GM21447 (cell line): ENCODE data around the gene C19orf47.
"Not testable (repeated sequence)": the region's sequence is repeated elsewhere in the genome, so short reads cannot be mapped to it uniquely, and the experiment has no call there.

Experiments
- ATAC-seq: cut with Tn5 transposase; IDR thresholded peaks from one replicate; pipeline ENCODE4 v1.9.1; 2021; ENCODE audit not compliant: unreplicated experiment

C19orf47 gene

DNA sequence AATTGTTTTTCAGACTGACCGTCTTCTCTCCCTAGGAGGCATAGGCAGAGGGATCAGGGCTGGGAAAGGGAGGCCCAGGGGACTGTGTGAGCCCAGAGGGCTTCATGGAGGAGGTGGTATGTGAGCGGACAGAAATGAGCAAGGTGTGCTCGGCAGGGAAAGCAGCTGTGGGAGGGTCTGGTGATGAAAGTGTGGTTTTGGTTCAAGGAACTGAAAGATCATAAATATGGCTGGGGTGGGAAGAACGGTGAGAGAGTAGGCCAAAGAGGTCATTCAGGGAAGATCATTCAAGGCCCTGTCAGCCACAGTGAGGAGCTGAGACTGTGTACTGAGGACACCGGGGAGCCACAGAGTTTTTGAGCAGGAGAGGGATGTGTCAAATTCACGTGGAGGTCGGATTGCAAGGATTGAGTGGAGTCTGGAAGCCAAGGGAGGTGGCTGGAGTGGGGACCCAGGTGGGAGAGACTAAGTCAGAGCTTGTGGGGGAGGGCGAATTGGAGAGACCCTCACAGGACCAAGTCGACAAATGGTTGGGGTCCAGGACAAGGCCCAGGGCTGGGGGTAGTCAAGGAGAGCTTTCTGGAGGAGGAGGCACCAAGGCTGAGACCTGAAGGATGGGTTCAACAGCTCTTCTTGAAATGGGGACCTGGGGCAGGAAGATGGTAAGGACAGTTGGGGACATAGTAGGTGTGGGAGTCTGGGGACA, 7.9 kb upstream of the C19orf47 start:
- no peak for ATAC-seq

DNA sequence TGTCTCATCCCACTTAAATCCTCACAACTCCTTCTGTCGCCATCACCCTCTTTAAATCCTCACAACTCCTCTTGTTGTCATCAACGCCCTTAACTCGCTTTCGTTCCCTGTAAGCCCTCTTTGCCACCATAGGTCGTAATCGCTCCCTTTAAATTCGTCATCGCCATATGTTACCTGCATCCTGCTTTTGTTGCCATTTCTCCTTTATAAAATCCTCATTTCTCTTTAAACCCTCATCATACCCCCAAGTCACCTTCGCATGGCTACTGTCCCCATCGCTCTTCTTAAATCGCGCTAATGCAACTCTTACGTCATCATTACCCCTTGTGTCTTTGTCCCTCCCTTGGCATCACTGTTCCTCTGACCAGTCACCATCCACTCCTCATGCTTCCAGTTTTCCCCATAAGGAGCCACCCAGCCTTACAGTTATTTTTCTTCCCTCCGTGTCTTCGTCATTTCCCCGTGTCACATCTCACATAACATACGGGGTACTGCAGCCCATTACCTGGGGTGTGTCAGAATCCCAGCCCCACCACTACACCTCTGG, 837 bp upstream of the C19orf47 start:
- ATAC-seq: no peak

DNA sequence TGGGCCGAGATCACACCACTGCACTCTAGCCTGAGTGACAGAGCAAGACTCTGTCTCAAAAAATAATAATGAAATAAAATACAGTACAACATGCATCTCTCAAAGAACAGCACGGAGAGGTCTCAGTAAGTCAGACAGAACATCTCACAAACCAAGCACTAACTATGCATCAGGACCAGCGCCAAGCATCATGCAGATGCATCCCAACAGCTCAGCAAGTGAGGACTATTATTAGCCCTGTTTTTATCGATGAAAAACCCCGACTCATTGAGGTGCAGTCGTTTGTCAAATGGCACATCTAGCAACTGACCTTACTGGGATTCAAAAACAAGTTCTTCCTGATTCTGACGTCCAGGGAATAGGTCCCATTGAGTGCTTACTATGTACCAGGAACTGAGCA, 3.8 kb downstream of the C19orf47 start:
- no peak for ATAC-seq

DNA sequence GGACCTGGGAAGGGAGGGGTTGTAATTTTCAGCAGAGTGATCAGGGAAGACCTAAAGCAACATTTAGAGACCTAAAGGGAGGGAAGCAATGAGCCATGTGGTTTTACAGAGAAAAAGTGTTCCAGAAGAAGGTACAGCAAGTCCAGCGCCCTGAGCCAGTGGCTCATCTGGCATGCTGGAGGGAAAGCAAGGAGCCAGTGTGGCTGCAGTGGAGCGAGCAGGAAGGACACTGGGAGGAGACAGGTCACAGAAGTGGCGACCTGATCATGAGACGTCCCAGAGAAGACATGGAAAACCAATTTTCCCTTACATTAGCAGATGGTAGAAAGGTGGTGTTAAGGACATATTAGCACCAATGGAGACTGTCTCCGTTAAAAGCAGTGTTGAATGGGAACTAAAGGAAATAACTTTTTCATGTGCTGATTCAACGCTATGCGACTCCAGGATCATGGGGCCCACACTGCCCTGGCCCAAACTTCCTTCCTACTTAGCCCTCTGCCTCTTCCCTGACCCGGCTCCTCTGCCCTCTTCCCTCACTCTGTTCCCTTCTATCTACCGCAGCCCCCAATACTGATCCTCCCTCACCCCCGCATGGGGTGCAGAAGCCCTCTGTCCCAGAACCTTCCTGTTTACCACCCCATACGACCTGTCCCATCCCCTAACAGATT, 5.4 kb downstream of the C19orf47 start:
- ATAC-seq: no peak

DNA sequence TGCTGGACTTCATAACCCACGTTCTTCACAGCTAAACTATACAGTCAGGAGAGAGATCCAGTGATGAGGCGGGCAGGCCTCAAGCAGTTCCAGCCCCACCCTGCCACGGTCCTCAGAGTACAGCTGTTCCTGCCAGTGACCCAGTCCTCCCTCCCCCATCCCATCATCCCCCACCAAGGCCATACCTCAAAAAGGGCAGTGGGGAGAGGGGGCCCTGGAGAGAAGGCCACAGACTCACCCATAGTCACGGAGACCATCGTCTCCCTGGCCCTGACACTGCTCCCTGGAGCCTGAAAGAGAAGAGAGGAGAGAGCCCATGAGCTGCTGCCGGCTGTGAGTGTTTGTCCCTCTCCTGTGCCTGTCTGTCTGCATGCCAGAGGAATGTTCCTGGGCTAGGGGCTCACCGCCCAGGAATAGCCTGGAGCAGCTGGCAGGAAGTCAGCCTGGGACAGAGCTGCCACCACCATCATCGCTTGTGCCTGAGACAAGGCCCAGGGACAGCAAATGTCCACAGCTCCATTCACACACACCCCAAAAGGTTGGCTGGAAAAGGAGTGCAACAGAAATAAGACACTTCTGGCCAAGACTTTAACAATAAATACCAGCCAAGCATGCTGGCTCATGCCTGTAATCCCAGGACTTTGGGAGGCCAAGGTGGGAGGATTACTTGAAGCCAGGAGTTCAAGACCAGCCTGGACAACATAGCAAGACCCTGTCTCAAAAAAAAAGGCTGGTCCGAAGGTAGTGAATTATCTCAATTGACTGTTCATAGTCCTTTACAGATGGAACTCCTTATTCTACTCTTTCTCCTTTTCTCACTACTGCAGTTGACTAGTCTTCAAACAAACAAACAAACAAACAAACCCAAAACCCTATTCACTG, 6.4 kb downstream of the C19orf47 start:
- ATAC-seq: no peak

DNA sequence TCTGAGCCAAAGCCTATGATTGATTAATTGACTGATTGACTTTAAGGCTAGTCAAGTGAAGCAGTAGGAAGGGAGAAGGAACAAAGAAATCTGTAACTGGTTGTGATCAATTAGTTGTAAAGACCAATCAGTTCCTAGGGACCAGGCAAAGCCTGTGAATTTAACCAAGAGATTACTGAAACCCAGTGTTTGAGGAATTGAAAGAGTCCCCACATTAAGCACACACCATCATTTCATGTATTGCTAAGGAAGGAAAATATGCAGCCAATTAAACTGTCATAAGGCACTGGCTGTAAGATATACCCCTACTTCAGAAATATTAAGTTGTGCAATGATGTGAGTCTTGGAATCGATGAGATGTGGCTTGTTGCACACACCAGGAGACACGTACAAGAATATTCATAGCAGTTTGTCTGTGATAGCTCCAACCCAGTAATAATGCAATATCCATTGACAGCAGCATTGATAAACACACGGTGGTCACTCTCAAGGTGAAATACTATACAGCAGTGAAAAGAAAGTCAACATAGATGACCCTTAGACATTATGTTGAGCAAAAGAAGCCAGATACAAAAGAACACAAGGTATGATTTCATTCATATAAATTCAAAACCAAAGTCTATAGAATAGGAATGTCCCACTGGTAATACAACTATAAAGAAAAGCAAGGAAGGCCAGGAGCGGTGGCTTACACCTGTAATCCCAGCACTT, 9.0 kb downstream of the C19orf47 start:
- ATAC-seq: no peak

DNA sequence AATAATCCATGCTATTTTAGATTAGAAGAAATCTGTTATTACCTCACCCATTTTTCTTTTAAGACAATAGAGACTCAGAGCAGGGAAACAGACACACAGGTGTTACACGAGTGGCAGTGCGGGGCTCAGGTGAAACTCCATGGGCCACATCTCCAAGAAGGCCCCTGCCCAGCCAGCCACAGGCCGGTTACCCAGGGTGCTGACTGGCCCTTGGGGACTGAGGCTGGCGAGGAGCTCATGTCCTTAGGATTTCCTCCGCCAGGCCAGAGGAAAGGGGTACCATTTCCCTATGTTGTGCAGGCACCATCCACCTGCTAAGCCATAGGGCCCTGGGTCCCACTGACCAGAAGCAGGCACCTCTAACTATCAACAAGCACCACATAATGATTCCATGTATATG, 10.6 kb downstream of the C19orf47 start:
- no peak for ATAC-seq

DNA sequence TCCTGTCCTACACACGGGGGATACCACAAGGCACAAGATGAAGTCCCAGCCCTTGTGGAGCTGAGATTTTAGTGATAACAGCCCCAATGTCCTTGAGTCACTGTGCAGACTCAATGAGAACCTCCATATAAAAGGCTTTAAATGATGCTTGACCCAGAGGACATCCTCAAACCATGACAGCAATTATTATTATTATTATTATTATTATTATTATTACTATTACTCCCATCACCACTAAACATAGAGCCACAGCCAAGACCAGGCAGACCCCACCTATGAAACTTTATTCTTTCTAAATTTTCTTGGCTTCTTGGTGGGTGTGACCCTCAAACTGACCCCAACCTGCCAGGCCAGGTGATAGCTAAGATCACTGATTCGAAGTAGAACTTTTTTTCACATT, 11.1 kb downstream of the C19orf47 start:
- no peak for ATAC-seq

DNA sequence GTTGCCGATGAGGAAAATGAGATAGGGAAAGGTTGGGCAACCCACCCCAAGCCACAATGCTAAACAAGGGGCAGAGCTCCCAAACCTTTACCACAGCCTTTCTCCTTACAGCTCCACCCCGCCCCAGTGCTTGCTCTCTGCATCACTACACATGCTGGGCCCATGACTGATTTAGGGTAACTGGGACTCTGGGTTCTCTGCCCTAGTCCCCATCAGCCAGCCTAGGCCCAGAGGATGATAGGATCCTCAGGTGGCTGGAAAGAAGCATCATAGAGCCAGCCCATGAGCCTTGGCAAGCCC, 11.6 kb downstream of the C19orf47 start:
- ATAC-seq: no peak

DNA sequence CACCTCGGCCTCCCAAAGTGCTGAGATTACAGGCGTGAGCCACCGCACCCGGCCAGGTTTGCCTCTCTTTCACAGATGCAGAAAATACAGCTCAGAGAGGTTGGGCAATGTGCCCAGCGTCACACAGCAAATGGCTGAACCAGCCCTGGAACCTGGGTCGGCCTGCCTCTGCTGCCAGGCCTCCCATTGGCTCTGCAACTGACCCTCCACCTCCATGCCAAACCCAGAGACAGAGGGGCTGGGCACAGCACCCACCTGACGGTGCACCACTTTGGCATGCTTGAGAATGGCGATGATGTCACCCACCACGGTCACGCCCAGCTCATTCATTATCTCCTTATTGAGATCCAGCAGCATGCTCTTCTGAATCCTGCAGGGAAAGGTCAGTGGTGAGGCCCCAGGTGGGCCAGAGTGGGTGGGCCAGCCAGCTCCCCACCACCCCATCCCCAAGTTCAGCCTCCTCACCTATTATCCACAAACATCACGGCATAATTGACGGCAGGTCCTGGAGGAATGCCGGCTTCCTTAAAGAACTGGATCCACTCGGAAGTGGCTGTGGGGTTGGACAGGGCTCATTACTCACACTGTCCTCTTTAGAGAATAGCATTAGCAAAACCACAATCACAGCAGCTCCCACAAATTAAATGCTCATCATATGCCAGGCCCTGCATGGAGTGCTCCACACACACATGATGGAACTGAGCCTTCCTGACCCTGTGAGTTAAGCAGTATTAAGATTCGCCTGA, 12.2 kb downstream of the C19orf47 start:
- no peak for ATAC-seq

DNA sequence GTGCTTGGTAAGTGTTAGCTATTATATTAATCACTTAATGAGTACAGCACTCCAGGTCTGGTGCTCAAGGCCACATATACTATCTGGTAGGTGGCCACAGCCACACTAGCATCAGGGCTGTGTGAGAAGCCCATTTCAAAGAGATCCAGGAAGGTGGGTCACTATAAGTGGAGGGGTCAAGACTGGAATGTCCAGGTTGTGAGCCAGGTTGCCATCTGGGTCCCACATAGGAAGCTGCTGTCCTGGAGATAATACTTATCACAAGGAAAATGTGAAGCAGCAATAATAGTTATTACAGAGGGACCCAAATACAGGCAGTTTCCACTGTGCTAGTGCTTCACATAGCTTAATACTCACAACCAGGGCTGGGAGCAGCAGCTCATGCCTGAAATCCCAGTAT, 13.1 kb downstream of the C19orf47 start:
- no peak for ATAC-seq

DNA sequence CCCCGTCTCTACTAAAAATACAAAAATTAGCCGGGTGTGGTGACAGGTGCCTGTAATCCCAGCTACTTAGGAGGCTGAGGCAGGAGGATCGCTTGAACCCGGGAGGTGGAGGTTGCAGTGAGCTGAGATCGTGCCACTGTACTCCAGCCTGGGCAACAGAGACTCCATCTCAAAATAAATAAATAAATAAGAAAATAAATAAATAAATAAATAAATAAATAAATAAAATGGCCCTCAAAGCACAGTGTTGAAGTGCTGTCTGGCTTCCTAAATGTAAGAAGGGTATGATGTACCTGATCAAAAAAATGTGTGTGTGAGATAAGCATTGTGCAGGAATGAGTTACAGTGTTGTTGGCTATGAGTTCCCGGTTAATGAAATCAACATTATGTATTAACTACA, 15.1 kb downstream of the C19orf47 start:
- not testable (repeated sequence) for ATAC-seq

DNA sequence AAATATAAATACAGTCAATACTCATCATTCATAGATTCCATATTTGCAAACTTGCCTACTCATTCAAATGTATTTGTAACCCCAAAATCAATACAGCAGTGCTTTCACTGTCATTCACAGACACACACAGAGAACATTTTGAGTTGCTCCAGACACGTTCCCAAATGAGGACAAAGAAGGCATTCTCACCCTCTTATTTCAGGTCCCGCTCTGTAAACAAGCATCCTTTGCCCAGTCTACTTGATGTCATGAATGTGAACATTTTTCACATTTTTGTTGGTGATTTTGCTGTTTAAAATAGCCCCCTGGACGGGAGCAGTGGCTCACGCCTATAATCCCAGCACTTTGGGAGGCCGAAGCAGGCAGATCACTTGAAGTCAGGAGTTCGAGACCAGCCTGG, 15.5 kb downstream of the C19orf47 start:
- ATAC-seq: no peak

DNA sequence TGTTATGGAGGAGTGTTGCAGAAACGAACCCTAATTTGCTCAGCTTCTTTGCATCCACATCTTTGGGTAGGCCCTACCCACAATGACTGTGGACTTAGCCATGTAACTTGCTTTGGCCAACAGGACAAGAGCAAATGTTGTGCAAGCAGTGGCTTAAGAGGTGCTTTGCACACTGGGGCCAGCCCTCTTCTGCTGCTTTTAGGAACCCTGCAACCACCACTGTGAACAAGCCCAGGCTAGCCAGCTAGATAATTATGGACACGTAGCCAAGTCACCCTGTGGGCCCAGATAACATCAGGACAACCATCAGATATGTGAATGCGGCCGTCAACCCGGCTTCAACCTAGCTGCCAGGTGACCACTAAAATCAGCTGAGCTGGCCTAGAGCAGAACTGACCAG, 17.1 kb downstream of the C19orf47 start:
- ATAC-seq: no peak

DNA sequence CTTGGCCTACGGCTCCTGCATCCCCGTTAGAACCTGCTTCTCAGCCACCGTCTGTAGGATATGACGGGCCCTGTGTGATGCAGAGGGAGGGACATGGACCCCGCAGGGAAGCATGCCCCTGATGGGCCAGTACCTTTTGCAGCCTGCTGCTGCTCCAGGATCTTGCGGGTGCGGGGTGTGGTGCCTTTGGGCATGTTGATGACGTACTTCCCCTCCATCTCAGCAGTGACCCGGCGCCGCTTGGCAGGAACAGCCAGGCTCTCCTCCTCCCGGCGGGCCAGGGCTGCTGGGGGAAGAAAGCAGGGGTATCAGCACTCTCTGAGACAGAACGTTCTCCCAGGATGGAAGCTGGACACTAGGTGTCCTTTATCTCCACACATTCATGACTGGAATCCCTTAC, 22.0 kb downstream of the C19orf47 start:
- no peak for ATAC-seq

DNA sequence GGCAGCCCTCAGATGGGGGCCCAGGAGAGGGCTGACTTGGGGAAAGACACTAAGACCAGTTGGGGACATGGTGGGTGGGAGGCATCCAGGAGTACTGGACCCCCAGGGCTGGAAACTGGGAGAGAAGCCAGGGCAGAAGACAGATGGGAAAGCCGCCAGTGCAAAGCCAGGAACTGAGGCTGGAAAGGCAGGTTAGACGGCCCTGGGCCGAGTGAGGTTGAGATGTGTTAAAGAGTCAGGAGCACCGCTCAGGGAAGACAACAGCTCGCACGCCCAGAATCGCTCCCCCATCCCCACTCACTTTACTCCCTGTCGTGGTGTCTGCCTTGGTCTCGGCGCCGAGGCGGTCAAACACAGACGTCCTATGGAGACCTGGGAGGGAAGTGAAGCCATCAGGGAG, 24.5 kb downstream of the C19orf47 start:
- ATAC-seq: no peak

DNA sequence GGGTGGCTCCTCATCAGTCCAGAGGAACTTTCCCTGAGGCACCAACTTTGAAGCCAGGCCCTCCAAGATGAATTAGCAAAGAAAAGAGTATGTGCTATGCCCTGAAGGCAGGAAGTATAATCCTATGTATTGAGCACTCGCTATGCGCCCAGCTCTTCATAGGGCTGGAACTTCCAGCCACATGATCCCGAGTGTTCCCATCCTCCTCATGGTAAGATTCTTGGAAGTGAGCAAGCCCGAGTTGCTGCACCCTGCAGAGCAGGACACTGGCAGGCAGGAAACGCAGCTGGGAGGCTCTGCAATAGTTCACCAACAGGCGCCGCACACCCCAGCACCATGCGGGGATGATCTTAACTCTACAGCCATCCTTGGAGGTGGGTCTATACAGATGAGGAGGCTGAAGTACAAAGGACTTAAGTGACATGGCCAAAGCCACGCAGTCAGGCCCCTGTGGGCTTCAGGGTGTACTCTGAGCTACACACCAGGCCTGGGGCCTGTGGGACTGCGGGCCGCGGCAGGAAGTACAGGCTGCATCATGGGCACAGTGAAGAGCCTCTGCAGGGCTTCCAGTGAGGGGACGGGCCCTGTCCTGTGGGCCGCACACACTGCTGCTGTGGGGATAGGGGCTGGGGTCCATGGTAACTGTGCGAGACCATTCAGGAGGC, 25.1 kb downstream of the C19orf47 start:
- no peak for ATAC-seq

DNA sequence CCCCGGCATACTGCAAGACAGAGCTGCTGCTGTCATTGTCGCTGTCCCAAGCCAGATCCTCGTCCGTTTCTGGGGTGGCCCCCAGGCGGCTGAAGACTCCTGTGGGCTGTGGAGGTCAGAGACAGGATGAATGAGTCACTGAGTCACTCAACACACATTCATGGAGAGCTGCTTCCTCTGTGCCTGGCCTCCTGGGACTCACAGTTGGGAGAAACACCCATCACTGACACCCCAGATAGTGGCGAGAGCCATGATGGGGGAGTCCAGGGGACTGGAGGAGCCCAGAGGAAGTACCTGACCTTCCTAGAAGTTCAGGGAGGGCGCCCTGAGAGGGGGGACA, 26.0 kb downstream of the C19orf47 start:
- ATAC-seq: no peak

DNA sequence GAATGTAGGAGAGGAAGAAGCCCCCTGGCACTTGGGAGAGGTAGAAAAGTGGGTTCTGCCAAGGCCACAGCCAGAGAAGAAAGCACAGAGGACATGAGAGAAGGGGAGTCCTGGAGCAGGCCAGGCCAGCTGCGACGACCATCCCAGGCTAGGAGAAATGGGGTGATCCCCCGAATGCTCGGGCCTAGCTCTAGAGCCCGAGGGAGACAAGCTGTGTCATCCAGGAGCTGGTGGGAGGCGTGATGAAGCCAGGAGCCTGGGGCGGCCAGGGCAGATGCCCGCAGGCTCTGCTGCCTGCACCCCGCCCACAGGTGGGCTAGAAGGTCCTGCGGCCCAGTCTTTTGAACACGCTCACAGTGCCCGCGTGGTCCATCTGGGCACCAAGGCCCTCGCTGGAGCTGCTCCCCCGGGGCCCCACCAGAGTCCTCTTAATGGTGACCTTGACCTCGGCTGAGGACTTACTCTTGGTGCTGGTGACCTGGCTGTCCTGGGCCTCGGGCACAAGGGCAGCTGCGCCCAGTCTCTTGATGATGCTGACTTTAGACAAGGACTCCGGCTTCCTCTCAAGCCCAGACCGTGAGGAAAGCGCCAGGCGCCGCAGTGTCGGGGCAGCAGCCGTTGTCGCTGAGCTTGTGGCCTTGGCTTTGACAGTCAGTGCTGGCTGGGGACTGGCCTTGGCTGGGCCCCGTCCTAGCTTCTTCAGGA, 26.5 kb downstream of the C19orf47 start:
- ATAC-seq: no peak

DNA sequence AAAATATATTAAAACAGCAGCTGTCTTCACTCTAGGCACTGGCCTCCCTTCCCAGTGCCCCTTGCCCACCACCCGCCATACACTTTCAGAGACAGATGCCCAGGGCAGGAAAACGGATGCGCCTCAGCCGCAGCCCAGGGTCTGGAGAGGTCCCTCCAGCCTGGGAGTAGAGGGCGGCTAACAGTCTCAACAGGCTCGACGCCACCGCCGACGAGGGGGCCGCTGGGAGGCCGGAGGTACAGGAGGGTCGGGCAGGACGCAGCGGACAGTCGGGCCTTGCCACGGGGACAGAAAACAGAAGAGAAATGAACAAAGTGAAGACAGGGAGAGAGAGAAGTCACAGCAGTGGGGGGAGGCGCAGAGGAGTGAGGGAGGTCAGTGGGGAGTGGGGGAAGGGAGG, 27.1 kb downstream of the C19orf47 start:
- ATAC-seq: no peak
